GM12875 (cell line): ENCODE data around the gene CCDC66.

Experiments used
- H3K4me3 ChIP-seq: one replicate; pipeline ENCODE4 v1.5.1; 2011; ENCODE audit warnings: low read depth, low read length, control low read depth
- TF ChIP-seq, protein P1 (sequence below): IDR thresholded peaks from 2 replicates; pipeline ENCODE4 v1.5.1; 2011; ENCODE audit warnings: low read depth, mild to moderate bottlenecking, control low read depth, inconsistent platforms, low read length, moderate library complexity, borderline replicate concordance; ENCODE audit not compliant: insufficient read depth

The CCDC66 gene

GRCh38 chr3:56645407-56645806, 88.4 kb downstream of the CCDC66 start:
- TF ChIP-seq, protein P1, sequence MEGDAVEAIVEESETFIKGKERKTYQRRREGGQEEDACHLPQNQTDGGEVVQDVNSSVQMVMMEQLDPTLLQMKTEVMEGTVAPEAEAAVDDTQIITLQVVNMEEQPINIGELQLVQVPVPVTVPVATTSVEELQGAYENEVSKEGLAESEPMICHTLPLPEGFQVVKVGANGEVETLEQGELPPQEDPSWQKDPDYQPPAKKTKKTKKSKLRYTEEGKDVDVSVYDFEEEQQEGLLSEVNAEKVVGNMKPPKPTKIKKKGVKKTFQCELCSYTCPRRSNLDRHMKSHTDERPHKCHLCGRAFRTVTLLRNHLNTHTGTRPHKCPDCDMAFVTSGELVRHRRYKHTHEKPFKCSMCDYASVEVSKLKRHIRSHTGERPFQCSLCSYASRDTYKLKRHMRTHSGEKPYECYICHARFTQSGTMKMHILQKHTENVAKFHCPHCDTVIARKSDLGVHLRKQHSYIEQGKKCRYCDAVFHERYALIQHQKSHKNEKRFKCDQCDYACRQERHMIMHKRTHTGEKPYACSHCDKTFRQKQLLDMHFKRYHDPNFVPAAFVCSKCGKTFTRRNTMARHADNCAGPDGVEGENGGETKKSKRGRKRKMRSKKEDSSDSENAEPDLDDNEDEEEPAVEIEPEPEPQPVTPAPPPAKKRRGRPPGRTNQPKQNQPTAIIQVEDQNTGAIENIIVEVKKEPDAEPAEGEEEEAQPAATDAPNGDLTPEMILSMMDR = no peak
- H3K4me3 ChIP-seq = no peak overlapping the region

DNA sequence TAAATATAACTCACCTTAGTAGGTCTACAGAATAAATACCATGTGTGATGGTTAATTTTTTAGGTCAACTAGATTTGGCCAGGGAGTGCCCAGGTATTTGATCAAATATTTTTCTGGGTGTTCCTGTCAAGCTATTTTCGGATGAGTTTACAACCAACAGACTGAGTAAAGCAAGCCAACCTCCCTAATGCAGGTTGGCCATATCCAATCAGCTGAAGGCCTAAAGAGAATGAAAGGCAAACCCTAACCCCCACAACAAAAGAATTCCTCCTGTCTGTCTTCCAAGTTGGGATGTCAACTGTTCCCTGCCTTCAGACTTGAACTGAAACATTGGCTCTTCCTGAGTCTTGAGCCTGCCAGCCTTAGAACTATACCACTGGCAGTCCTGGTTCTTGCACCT, 97.5 kb downstream of the CCDC66 start:
- TF ChIP-seq, protein P1 = no peak
- no peak overlapping the region for H3K4me3 ChIP-seq

GRCh38 chr3:56655709-56656108, 98.7 kb downstream of the CCDC66 start:
- TF ChIP-seq, protein P1 = no peak
- H3K4me3 ChIP-seq = no peak overlapping the region

DNA sequence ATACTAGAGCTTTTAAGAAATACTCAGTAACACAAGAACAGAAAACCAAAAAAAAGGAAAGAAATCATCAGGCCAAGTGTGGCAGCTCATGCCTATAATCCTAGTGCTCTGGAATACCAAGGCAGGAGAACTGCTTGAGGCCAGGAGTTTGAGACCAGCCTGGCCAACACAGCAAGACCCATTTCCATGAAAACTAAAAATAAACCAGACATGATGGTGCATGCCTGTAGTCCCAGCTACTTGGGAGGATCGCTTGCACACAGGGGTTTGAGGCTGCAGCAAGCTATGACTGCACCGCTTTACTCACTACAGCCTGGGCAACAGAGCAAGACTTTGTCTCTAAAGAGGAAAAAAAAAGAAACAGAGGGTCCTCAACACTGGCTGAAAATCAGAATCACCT, 107.8 kb downstream of the CCDC66 start:
- TF ChIP-seq, protein P1 = no peak
- H3K4me3 ChIP-seq = no peak overlapping the region

- H3K4me3 ChIP-seq = no peak overlapping the region
- TF ChIP-seq, protein P1 = no peak
Measured at GRCh38 chr3:56667973-56668579, 111.1 kb downstream of the CCDC66 start.
